DND-41 (cell line): ENCODE measurements around the gene ODAD4.

Source experiments
- ATAC-seq: fragments of 200-7000 bp; cut with Tn5 transposase; 3 replicates; pipeline ENCODE4 v1.9.1; 2021; ENCODE audit warnings: low read depth; ENCODE audit not compliant: insufficient read depth
- DNase-seq: peaks from one replicate; pipeline ENCODE4 v3.0.0-alpha.2; 2020
- H2AFZ ChIP-seq: 2 replicates; pipeline ENCODE4 v1.6.0; 2012; ENCODE audit warnings: low read depth, low read length
- H3K27ac ChIP-seq: 2 replicates; pipeline ENCODE4 v1.5.1; 2012; ENCODE audit warnings: low read length, inconsistent platforms
- H3K27me3 ChIP-seq: fragments of 200-600 bp; sonication (generic); 2 replicates; pipeline ENCODE4 v1.6.0; 2012; ENCODE audit warnings: low read length, mild to moderate bottlenecking, inconsistent platforms; ENCODE audit not compliant: insufficient read depth, poor library complexity
- H3K36me3 ChIP-seq: 2 replicates; pipeline ENCODE4 v1.5.1; 2012; ENCODE audit warnings: low read length, inconsistent platforms; ENCODE audit not compliant: insufficient read depth
- H3K4me1 ChIP-seq: 2 replicates; pipeline ENCODE4 v1.5.1; 2012; ENCODE audit warnings: mild to moderate bottlenecking, low read length; ENCODE audit not compliant: insufficient read depth
- H3K4me2 ChIP-seq: 2 replicates; pipeline ENCODE4 v1.6.0; 2012; ENCODE audit warnings: mild to moderate bottlenecking, moderate library complexity, low read length, inconsistent platforms; ENCODE audit not compliant: insufficient read depth
- H3K4me3 ChIP-seq, 2 experiments: fragments of 200-600 bp in 1 of 2; shearing (Covaris generic) in 1 of 2; 2 replicates each; pipeline ENCODE4 v1.5.1; 2012 to 2016; ENCODE audit warnings: inconsistent platforms in 2 of 2, low read length in 2 of 2, mild to moderate bottlenecking in 2 of 2, low read depth in 1 of 2, moderate library complexity in 1 of 2
- H3K79me2 ChIP-seq: 2 replicates; pipeline ENCODE4 v1.6.0; 2012; ENCODE audit warnings: low read length, inconsistent platforms; ENCODE audit not compliant: insufficient read depth
- H3K9ac ChIP-seq: 2 replicates; pipeline ENCODE4 v1.6.0; 2012; ENCODE audit warnings: low read depth, mild to moderate bottlenecking, inconsistent platforms, low read length, moderate library complexity
- H3K9me3 ChIP-seq: 2 replicates; pipeline ENCODE4 v1.5.1; 2012; ENCODE audit warnings: low read length, moderate library complexity, mild to moderate bottlenecking, inconsistent platforms; ENCODE audit not compliant: insufficient read depth, severe bottlenecking
- H4K20me1 ChIP-seq: 2 replicates; pipeline ENCODE4 v1.6.0; 2012; ENCODE audit warnings: low read length; ENCODE audit not compliant: insufficient read depth
- CTCF ChIP-seq: IDR thresholded peaks from 2 replicates; pipeline ENCODE4 v1.5.1; 2012; ENCODE audit warnings: borderline replicate concordance, low read length, moderate library complexity, mild to moderate bottlenecking; ENCODE audit not compliant: poor library complexity, severe bottlenecking; ENCODE audit errors: extremely low read depth
- EZH2 ChIP-seq: IDR thresholded peaks from 3 replicates; pipeline ENCODE4 v1.6.1; 2012; ENCODE audit warnings: borderline replicate concordance, low read depth, mild to moderate bottlenecking, moderate library complexity, low read length, inconsistent platforms; ENCODE audit not compliant: severe bottlenecking

The ODAD4 gene

GRCh38 chr17:41939044-41939692 lies 8.8 kb downstream of the ODAD4 start:
- Histone ChIP-seq H3K27me3 (no peaks in the 10 kb centered on the region), H3K4me2 (no peak overlapping the region), H3K79me2 (no peaks in the 10 kb centered on the region), H3K9me3 (no peaks in the 10 kb centered on the region), H3K27ac (no peak overlapping the region), H2AFZ (no peak overlapping the region), H3K4me1 (no peaks in the 10 kb centered on the region), H3K36me3 (no peaks in the 10 kb centered on the region), H3K4me3 (no peak overlapping the region), H3K9ac (no peak overlapping the region), H4K20me1 (no peaks in the 10 kb centered on the region)
- TF ChIP-seq CTCF (no peak), EZH2 (no peak)
- DNase-seq (no peak), ATAC-seq (no peak)

GRCh38 chr17:41939693-41940090 lies 9.3 kb downstream of the ODAD4 start:
- Histone ChIP-seq H3K4me3 (no peak overlapping the region), H3K36me3 (no peaks in the 10 kb centered on the region), H3K4me2 (no peak overlapping the region), H3K79me2 (no peaks in the 10 kb centered on the region), H3K27ac (no peak overlapping the region), H3K9ac (no peak overlapping the region), H4K20me1 (no peaks in the 10 kb centered on the region), H3K9me3 (no peaks in the 10 kb centered on the region), H3K4me1 (no peaks in the 10 kb centered on the region), H3K27me3 (no peaks in the 10 kb centered on the region), H2AFZ (no peak overlapping the region)
- TF ChIP-seq CTCF (no peak), EZH2 (no peak)
- DNase-seq = no peak
- no peak for ATAC-seq

- Histone ChIP-seq H3K9me3 (no peaks in the 10 kb centered on the region), H3K36me3 (no peaks in the 10 kb centered on the region), H3K4me1 (no peaks in the 10 kb centered on the region), H3K79me2 (no peaks in the 10 kb centered on the region), H3K4me3 (no peak overlapping the region), H3K4me2 (no peak overlapping the region), H2AFZ (no peak overlapping the region), H4K20me1 (no peaks in the 10 kb centered on the region), H3K27ac (no peak overlapping the region), H3K27me3 (no peaks in the 10 kb centered on the region), H3K9ac (no peak overlapping the region)
- no peak for TF ChIP-seq EZH2
- no peak for TF ChIP-seq CTCF
- ATAC-seq (no peak), DNase-seq (no peak)
These were observed 10.8 kb downstream of the ODAD4 start for GRCh38 chr17:41941168-41941567.
